Cardiac fibroblast (primary cell): ENCODE data around the gene AP4B1.
"Not testable (repeated sequence)": the region's sequence is repeated elsewhere in the genome, so short reads cannot be mapped to it uniquely, and the experiment has no call there.

ENCODE experiments used
- DNase-seq, 2 donors: peaks; one replicate each; pipeline versions ENCODE4 v3.0.0 to v3.0.0-alpha.2; 2010; ENCODE audit warnings: low read depth in 2 of 2
- H3K4me3 ChIP-seq, 2 donors: replicated peaks in 1 of 2; 1 replicate in 1 of 2; 2 replicates in 1 of 2; pipeline ENCODE4 v1.5.1; 2011; ENCODE audit warnings: low read depth in 2 of 2, low read length in 2 of 2, mild to moderate bottlenecking in 2 of 2, moderate library complexity in 1 of 2
- CTCF ChIP-seq: IDR thresholded peaks from one replicate; pipeline ENCODE4 v1.5.1; 2011; ENCODE audit warnings: low read depth, mild to moderate bottlenecking, low read length, inconsistent platforms

Gene AP4B1

DNA sequence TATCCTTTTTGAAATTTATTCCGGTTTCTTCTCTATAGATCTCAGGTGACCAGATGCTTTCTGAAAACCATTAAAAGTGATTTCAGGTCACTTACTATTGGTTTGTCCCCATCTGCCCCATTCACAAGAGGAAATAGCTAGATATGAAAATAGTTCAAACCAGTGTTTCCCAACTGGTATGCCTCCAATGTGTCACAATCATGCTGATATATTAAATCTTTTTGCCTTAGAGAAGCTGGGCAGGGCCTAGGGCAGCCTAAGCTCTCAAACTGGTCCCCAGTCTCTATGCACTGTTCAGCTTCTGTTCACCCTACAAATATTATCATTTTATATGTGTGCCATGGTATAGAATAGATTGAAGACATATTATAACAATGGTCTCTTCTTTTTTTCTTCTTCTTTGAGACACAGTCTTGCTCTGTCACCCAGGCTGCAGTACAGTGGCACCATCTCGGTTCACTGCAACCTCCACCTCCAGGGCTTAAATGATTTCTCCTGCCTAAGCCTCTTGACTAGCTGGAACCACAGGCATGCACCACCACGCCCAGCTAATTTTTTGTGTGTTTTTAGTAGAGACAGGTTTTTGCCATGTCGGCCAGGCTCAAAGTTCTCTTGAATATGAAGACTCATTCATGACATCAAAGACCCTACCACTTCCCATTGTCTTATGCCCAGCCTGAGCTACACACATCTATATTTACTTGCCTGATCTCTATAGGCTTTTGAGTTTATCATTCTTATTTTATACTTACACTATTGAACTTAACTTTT lies 48.8 kb downstream of the AP4B1 start:
- no peak overlapping the region for H3K4me3 ChIP-seq
- DNase-seq, result peak in 1 of 2 donors; percentile 23
- TF ChIP-seq CTCF, result no peak

- no peak for DNase-seq
- H3K4me3 ChIP-seq, result no peak overlapping the region
- TF ChIP-seq CTCF, result no peak
Measured at GRCh38 chr1:113854234-113854633, 50.4 kb downstream of the AP4B1 start.

DNA sequence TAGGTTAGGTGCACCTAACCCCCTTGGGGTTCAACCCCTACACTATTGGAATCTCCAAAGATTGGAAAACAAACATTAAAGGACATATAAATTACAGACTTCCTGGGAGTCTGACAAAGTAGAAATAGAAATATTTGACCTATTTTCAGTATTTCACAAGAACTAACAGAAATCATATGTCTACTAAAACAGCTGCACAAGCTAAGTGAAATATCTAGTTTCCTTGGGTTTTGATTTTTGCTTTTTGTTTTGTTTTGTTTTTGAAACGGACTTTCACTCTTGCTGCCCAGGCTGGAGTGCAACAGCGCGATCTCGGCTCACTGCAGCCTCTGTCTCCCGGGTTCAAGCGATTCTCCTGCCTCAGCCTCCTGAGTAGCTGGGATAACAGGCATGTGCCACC lies 51.9 kb downstream of the AP4B1 start:
- not testable (repeated sequence) for H3K4me3 ChIP-seq

DNA sequence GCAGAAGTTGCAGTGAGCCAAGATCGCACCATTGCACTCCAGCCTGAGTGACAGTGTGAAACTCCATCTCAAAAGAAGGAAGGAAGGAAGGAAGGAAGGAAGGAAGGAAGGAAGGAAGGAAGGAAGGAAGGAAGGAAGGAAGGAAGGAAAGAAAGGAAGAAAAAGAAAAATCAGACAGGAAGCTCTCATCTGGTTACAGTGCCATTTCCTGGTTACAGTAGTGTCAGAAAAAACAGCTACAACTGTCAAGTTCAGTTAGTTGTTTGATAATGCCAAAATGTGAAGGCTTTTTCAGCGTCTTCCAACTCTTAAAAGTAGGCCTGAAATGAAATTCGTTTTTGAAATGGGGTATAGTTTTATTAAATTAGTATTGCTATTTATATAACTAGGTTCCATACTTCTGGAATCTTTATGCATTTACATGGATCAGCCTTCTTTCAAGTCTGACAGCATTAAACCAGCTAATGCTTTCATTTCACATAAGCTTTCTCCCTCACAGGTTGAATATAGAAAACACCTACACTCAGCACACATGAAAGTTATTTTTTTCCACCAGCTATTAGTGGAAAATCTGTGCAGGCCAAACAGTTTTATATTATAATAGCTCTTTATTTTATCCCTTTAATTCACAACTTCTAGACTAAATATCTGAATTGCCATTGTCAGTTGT lies 54.3 kb downstream of the AP4B1 start:
- TF ChIP-seq CTCF, result no peak
- no peak for DNase-seq
- no peak overlapping the region for H3K4me3 ChIP-seq

More for the DNA sequence above, 51.9 kb downstream of the AP4B1 start:
- not testable (repeated sequence) for DNase-seq

DNA sequence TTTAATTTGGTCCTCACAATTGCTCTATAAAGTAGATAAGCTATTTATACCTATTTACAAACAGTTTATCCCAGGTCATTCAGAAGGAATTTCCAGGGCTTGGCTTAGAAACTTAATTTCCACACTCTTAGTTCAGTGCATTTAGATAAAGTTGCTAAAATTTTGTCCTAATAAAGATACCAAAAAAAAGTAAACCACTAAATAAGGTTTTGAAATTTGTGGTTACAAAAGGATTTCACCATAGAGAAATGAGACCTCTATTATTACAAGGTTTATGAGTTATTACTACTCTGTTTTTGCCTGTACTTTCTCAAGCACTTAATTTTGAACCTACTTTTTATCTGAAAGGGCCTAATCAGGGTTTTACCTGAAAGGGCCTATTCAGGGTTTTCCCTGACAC lies 55.5 kb downstream of the AP4B1 start:
- no peak for TF ChIP-seq CTCF
- DNase-seq, result peak in 1 of 2 donors; percentile 18
- no peak overlapping the region for H3K4me3 ChIP-seq

DNA sequence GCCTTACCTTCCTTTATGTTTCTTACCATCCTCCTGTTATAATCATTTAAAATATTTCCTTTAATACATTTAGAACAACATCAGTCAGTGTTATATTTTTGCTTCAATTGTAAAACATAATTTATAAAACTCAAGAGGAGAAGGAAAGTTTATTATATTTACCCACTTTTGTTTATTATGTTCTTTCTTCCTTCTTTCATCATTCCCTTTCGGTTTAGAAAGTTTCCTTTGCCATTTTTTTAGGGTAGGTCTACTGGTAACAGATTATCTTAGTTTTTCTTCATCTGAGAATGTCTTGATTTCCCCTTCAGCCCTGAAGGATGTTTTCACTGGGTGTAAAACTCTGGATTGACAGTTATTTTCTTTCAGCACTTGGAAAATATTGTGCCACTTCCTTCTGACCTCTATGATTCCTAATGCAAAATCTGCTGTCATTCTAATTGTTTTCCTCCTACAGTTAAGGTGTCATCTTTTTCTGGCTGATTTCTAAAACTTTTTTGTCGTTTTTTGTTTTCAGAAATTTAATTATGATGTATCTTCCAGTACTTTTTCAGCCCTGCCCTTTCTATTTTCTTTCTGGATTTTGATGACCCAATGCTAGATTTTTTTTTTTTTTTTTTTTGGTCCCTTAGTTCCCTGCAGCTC lies 58.1 kb downstream of the AP4B1 start:
- DNase-seq, result no peak
- H3K4me3 ChIP-seq, result no peak overlapping the region
- no peak for TF ChIP-seq CTCF
